HG03520 (cell line): ENCODE measurements around the gene ITGB2.
"Not testable (repeated sequence)": the region's sequence is repeated elsewhere in the genome, so short reads cannot be mapped to it uniquely, and the experiment has no call there.

Experiments
- ATAC-seq: cut with Tn5 transposase; IDR thresholded peaks from one replicate; pipeline ENCODE4 v1.9.1; 2021; ENCODE audit warnings: mild to moderate bottlenecking, moderate library complexity; ENCODE audit not compliant: unreplicated experiment

ITGB2 gene

GRCh38 chr21:44887126-44887806 is 33.4 kb downstream of the ITGB2 start:
- no peak for ATAC-seq

GRCh38 chr21:44886113-44887075 is 34.3 kb downstream of the ITGB2 start:
- no peak for ATAC-seq

GRCh38 chr21:44885615-44886014 is 35.1 kb downstream of the ITGB2 start:
- no peak for ATAC-seq

DNA sequence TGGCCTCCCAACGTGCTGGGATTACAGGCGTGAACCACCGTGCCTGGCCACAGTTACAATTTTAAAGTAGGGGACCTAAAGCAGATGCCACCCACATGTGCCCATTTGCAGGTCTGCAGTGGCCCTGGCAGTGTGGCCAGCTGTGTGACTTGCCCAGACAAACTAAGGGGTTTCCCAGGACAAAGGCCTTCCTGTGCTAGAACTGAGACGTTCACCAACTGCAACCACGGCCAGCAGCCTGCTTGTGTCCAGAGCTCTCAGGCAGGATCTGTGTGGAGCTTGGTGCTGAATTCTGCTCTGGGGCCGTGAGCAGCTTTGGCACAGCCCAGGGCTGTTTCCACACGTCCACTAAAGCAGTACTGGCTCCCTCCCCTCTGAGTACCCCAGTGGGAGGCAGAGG is 36.6 kb downstream of the ITGB2 start:
- ATAC-seq: no peak

- no peak for ATAC-seq
Measured at GRCh38 chr21:44883250-44883649, 37.4 kb downstream of the ITGB2 start.

DNA sequence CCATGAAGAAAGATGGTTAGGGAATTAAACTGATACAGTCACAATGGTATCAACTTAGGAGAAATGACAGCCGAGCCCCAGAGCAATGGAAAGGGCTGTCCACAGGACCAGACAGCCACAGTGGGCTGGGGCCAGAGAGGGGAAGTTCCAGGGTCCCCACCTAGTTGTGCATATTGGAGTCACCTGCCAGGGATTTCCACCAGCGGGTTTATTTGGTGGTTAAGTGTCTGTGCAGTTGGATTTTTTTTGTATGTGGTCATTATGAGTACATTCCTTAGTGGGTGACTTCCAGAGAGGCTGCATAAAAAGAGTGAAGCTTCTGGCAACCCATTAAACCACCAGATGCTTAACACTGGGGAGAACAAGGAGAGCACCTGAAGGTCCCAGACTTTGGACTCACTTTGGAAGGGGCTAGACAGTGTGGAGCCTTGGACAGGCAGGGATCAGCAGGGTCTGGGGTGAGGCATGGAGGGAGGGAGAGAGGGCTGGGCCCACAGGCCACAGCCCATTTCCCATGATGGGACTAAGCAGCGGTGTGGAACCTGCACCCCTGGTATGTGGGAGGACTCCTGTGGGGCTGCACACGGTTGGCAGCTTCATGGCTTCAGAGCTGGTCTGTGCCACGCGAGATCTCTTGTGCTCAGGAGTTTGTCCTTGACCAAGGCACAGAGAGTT is 39.4 kb downstream of the ITGB2 start:
- ATAC-seq: no peak

- ATAC-seq: no peak
Measured at GRCh38 chr21:44880405-44881197, 40.1 kb downstream of the ITGB2 start.

DNA sequence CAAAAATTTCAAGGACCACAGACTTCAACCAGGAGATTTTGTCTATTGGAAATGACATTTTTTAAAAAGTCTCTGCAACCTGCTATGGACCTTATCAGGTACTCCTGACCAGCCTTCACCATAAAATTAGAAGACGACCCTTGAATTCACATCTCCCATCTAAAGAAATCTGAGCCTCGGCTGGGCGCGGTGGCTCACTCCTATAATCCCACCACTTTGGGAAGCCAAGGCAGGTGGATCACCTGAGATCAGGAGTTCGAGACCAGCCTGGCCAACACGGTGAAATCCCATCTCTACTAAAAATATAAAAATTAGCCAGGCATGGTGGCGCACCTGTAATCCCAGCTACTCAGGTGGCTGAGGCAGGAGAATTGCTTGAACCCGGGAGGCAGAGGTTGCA is 41.5 kb downstream of the ITGB2 start:
- not testable (repeated sequence) for ATAC-seq

DNA sequence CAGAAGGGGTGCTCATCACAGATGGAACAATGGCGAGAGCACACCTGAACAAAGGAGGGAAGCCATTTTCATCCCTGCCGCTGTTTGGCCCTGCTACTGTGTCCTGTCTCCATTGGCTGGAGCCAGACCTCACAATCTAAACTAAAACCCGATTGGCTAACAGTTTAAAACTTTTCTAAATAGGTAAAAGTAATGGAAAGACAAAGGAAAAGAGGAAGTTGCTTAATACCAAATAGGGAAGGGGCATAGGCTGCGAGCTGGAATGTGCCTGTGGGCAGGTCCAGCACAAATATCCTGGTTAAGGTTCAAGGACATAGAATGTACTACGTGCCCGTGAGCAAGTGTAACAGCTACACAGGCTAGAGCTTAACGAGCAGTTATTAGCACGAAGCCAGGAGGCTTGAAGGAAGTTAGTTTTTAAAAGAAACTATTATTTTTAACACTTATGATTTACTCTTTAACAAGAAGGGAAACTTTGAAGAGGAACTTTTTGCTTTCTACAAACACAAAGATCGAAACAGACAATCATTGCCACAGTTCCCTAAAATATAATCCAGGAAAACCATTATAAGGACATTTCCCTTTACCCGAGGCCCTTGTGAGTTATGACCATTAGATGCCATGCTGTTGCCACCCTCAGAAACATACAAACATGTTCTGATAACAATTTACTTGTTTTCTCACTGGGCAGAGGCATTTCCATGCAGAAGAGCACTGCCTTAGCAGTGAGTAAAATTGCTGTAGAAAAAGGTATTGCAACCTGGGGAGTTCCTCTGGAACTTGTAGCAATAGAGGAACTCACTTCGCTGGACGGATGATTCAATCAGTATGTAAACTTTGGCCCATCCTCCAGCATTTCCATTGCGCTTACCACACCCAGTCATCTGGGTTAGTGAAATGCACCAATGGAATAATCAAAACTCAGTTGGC is 42.4 kb downstream of the ITGB2 start:
- ATAC-seq: no peak

- no peak for ATAC-seq
Measured at GRCh38 chr21:44876849-44877575, 43.7 kb downstream of the ITGB2 start.

DNA sequence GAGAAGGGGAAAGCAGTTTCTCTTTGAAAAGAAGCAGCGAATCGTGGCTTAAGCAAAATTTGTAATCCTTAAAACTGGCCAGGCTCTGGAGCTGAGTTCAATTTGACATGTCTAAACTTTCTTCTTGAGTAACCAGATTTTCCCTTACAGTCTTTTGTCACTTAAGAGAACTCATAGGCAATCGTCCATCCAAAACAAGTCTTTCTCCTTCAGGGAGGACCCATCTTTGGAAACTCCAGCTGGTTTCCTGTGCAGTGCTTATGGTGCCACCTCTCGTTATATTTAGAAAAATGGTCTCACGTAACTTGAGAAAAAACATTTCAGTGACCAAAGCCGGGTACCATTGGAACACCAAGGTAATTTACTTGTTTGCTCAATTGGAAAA is 45.4 kb downstream of the ITGB2 start:
- no peak for ATAC-seq

DNA sequence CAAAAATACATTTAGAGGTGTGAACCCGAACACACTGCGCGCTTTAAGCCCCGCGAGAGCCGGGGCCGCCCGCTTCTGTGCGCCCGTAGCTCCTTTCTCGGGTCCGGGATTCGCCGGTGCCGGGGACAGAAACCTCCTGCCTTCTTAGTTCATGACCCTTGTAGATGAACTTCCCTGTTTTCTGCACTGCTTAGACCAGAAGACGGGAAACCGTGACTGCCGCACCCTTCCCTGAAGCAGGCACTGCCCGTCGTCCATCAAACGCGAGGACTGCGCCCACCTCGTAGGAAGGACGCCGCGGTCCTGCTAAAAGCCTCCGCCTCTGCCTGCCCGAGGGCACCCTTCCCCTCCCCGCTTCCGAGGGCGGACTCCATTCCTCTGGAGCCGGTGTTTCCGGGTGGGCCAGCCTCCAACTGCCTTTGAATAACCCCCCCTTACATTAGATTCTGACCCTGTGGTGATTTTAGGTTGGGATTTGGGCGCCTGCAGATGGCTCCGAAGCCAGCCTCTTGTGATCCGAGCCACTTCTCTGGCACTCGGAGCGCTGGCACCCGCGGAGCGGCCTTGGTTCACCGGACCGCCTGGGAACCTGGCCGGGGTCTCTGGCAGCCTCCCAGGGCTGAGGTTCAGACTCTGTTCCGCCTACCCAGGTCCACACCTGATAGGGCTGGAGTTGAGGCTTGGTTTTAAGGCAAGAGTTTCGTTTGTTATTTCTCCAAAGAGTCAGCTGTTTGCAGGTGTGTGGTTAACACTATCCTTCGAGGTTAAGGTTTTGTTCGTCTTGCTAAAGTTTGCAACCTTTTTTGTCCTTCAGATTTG is 46.0 kb downstream of the ITGB2 start:
- ATAC-seq: no peak

DNA sequence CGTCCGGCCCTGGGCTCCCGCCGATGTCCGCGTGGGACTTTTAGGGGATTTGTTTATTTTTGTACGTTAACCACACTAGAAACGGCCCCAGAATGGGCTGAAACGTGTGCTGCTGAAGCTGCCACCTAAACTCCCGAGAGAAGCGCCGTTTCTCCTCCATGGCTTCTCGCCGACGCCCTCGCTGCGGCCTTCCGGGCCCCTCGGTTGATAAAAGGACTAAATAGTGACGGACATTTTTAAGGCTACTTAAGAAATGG is 46.5 kb downstream of the ITGB2 start:
- ATAC-seq: no peak

DNA sequence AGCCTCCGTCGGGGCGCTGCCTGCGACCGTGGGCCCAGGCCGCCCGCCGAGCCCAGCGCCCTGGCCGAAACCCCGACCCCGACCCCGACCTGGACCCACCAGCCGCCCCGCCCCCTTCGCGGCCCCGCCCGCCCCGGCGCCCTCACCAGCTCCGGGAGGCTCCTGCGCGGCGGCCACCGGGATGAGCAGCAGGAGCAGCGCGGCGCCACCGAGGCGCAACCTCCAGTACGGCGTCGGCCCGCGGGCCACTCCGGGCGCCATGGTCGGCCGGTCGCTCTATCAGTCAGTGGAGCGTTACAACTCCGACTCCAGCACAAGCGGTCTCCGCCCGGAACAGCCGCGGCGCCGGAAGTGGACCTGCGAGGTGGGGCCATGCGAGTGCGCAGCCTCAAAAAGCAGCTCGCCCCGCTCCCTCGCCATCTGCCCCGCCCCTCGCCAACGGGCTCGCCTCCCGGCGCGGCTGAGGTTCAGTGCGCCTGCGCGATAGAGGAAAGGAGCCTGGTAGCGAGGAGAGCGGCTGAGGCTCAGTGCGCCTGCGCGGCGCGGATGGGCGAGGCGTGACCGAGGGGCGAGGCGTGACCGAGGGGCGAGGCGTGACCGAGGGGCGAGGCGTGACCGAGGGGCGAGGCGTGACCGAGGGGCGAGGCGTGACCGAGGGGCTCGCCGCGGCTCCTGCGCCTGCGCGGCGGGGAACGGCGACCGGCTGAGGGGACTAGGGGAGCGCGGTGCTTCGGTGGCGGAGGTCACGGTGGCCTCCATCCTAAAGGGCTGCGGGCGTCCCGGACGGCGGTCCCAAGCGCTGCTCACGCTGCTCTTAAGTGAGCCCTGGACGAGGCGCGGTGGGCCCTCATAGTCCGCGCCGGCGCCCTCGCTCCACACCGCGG is 47.1 kb downstream of the ITGB2 start, which contains the start of gene PTTG1IP:
TSS of gene PTTG1IP (minus strand) at position 335 of the 884 bp plus-strand sequence. CDS start at position 261, 74 bp downstream.
- peak; percentile 69 for ATAC-seq

DNA sequence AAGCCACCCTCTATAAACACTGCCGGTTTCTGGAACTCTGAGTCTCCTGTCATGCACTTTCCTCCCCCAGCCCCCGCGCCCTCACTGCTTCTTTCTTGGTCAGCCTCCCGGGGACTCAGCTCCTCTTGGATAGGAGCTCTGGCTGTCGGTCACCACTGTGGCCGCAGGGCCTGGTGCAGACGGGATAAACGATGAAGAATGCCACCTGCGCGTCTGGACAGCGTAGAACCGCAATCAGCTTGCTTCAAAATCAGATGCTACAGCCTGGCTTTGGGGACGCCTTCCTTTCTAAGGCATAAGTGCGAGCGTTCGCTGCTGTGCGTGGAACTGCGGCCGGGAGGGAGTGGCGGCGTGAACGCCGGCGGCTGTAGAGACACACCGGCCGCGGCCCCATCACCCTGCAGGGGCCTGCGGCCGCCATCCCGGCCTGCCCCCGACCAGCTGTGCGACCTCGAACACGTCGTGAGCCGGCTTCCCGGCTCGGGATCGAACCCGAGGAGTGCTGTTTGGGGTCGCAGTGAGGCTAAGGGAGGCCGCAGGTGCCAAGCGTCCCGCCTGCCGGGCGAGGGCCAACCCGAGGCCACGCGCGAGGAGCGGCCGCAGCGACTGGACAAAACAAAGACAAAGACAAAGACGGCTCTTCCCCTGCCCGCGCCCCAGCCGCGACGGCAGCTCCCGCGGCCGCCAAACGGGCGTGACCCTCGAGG is 47.9 kb downstream of the ITGB2 start:
- no peak for ATAC-seq

DNA sequence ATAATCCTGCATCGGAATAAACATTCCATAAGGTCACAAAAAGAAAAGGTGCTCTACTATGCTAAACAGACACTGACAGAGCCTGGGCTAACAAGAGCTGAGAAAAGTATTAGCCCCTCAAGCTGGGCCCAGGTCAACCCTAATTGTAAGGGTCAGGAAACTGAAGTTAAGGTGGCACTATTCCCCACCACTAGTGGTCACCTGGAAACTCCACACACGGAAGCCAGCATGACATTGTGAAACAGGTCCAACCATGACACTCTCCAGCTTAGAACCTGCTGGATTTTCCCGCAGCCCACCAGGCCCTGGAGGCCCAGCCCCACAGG is 48.4 kb downstream of the ITGB2 start:
- ATAC-seq: no peak
